Suprapubic skin (tissue), 4 donors: ENCODE measurements around the gene ZSWIM5.

Experiments used
- CTCF ChIP-seq, 2 donors: fragments of 200-600 bp in 1 of 2; fragments of 450-650 bp in 1 of 2; sonication (generic) in 1 of 2; IDR thresholded peaks; one replicate each; pipeline ENCODE4 v1.5.1; 2016 to 2019; ENCODE audit warnings: antibody characterized with exemption in 2 of 2, mild to moderate bottlenecking in 1 of 2, moderate library complexity in 1 of 2
- EP300 ChIP-seq: sonication (generic); formaldehyde crosslinking; IDR thresholded peaks from one replicate; pipeline ENCODE4 v1.6.1; 2017; ENCODE audit warnings: antibody characterized with exemption
- POLR2A ChIP-seq, 2 donors: fragments of 450-650 bp; IDR thresholded peaks; one replicate each; pipeline ENCODE4 v1.6.1; 2017; ENCODE audit warnings: antibody characterized with exemption in 2 of 2, mild to moderate bottlenecking in 2 of 2, moderate library complexity in 2 of 2
- POLR2AphosphoS5 ChIP-seq, 3 donors: sonication (generic); formaldehyde crosslinking; IDR thresholded peaks; one replicate each; pipeline ENCODE4 v1.6.1; 2017; ENCODE audit warnings: antibody characterized with exemption in 3 of 3

- TF ChIP-seq POLR2A (IDR thresholded peaks at IDR 0.05) (no peak), CTCF (IDR thresholded peaks at IDR 0.05) (no peak), EP300 (no peak), POLR2AphosphoS5 (IDR thresholded peaks at IDR 0.05) (no peak)
Measured at GRCh38 chr1:45004281-45004920, 202.0 kb downstream of the ZSWIM5 start.
